Skin of body (tissue), 2 donors: ENCODE data around the gene HIRIP3. TPM values are rescaled to one million over a fixed set of nuclear protein-coding genes. Genes with fewer than 3 reads are reported as not detected.
"Not testable (repeated sequence)": the region's sequence is repeated elsewhere in the genome, so short reads cannot be mapped to it uniquely, and the experiment has no call there.

Experiments used
- DNase-seq: peaks from one replicate; lab custom pipeline; 2025; lab: John Stamatoyannopoulos, UW
- total RNA-seq: library from RNA; depleted of rRNA; stranded (reverse); fragments of >200 nt; gene quantifications from one replicate; pipeline ENCODE4 v1.2.3, GENCODE V29; 2014

The HIRIP3 gene
- total RNA-seq, result 11.4 TPM

DNA sequence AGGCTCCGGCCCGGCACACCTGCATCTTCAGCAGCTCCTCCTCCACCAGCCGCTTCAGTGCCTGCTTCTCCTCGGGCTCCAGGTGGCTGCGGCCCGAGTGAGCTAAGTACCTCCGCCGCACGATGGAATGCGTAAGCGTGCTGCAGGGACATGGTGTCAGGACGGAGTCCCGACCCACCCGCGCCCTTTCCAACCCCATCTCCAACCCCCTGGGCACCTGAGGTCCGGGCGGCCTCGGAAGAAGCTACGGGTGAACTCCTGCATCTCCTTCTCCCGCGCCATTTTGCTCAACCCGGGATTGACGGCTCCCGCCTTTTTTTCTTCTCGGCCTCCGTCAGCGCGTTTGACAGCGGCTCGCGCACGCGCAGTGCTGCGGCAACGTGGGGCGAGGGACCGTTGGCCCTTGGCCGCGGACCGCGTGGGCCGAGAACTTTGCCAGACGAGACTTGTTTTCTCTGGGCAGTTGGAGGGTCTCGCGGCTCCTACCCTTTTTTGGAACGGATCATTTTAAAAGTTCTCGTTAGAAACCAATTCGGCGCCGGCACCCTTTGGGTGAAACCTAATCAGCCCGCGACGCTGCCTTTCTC, at the start of gene HIRIP3:
Gene HIRIP3, minus strand, starts transcription at position 294 of the 587 bp plus-strand sequence. Its CDS starts 12 bp downstream, at position 282.
- no peak for DNase-seq

- DNase-seq, result no peak
Measured at GRCh38 chr16:30041841-30042240, 46.4 kb upstream of the HIRIP3 start.

GRCh38 chr16:30040690-30041089, 45.3 kb upstream of the HIRIP3 start:
- DNase-seq, result not testable (repeated sequence)

DNA sequence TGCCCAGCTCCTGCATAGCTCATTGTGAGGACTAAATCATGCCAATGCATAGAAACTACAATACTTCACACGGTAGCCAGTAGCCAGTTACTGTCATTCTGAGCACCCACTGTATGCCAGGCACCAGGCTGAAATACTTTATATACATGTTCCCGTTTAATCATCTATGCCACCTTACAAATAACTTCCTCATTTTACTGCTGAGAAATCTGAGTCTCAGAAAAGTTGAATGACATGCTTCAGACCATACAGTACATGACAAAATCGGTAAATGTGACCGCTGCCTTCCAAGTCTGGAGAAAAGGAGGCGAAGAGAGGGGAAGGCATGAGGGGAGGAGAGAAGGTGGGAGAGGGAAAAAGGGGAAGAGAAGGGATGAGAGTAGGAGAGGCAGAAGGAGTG, 44.8 kb upstream of the HIRIP3 start:
- no peak for DNase-seq

DNA sequence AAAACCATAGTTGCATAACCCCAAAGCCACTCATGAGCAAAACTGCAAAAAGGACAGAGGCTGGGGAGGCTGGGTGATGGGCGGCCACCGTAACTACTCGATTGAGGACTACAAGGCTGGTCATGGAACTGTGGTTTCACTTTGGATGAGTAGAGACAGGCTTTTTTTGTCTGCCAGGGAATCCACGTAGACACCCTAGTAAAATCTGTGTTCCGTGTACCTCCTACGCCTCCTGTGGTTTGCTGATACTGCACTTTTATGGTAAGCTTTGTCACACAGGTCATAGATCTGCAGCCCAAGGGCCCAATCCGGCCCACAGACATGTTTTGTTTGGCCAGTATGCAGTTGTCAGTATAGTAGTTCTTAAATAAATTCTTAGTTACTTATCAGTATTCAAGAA, 37.9 kb upstream of the HIRIP3 start:
- no peak for DNase-seq

DNA sequence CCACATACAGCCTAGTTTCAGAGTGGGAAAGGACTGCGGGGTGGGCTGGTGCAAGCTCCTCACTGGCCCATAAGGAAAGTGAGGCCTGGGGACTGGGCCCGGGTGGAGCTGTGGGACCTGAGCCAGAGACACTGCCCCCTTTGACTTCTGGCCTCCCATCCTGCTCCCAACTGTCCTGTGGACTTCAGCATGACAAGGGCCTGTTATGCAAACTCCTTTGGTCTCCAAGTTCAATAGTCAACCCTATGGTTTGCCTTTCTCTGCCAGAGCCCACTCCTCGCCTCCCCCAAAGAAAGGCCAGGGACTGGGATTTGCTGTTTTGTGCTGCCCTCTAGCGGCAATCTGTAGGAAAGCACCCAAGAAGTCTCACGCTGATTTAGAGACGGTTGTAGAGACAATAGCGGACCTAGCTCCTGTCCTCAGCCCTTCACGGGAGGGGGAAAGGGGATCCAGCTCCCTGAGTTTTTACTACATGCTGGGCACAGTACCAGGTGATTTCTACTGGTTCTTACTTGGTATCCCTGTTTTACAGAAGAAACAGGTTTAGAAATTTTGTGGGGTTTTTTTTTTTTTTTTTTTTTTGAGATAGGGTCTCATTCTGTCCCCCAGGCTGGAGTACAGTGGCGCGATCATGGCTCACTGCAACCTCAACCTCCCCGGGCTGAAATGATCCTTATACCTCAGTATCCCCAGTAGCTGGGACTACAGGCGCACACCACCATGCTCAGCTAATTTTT, 36.8 kb upstream of the HIRIP3 start:
- DNase-seq, result no peak

DNA sequence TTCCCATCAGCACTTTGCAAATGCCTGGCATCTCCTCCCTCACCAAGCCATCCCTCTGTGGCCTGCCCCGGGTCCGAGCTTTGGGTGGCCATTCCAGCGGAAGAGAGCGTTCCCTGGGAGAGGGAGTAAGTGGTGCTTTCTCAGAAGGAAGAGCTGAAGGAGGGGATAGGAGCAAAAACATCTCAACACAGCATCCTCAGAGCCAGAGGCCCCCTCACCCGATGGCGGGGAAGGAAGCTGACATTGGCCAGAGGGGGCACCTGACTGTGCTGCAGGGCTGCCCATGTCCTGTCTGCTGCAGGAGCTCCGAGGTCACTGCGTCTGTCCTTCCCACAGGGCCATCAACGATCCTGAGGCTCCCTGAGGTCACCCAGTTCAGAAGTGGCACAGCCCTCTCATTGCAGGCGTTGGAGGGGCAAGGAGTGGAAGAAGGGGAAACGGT, 36.1 kb upstream of the HIRIP3 start:
- DNase-seq, result no peak

DNA sequence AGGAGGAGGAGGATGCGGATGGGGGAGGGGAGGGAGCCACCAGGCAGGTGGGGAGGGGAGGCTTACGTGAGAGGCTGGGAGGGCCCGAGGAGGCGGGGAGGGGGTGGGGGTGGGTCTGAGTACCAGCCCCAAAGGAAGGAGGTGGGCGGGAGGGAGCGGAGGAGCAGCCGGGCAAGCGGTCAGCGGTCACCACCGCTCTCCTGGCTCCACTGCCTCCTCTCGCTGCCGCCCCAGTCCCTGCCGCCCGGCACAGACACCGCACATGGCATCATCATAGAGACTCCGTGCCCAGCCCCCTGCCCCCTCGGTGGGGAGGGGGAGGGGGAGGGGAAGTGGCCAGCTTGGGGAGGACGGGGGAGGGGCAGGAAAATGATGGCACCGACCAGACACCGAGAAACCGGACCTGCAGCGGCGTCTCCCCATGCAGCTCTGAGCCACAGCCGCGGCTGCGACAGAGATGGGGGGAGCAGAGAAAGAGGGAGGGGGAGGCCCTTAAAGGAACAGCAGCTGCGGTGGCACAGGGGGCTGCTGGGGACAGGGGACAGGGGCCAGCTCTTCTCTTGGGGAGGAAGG, 35.5 kb upstream of the HIRIP3 start, which contains the start of gene TLCD3B:
Gene TLCD3B, minus strand, starts transcription at position 431 of the 573 bp plus-strand sequence. CDS start 744 bp downstream, outside the sequence.
- no peak for DNase-seq

DNA sequence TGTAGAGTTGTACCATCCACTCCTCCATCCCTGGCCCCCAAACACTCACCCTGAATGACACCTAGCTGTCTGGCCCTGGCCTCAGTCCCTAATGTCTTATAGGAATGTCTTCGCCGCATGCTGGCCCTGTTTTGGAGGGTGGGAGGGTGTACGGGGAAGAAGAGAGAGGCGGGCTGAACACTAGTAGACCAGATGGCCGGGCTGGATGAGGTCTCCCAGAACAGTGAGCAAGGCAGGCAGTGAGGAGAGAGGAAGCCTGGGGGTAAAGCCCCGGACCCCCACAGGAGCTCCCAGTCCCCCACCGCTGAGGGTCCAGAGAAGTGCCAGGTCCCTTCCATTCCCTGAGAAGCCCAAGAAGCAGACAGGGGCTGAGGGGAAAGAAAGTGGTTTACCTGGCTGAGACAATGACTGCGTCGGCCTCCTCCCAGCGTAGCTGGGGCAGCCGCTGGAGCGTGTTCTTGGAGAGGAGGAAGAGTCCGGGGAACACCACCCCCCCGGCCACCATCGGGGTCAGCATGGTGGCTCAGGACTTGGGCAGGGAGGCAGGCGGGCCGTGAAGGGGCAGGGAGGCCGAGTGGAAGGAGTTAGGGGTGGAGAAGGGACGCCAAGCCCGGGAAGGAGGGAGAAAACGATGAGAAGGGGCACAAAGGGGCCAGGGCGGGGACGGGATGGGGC, 34.7 kb upstream of the HIRIP3 start:
- DNase-seq, result no peak

GRCh38 chr16:30028438-30029076, 33.1 kb upstream of the HIRIP3 start:
- no peak for DNase-seq

DNA sequence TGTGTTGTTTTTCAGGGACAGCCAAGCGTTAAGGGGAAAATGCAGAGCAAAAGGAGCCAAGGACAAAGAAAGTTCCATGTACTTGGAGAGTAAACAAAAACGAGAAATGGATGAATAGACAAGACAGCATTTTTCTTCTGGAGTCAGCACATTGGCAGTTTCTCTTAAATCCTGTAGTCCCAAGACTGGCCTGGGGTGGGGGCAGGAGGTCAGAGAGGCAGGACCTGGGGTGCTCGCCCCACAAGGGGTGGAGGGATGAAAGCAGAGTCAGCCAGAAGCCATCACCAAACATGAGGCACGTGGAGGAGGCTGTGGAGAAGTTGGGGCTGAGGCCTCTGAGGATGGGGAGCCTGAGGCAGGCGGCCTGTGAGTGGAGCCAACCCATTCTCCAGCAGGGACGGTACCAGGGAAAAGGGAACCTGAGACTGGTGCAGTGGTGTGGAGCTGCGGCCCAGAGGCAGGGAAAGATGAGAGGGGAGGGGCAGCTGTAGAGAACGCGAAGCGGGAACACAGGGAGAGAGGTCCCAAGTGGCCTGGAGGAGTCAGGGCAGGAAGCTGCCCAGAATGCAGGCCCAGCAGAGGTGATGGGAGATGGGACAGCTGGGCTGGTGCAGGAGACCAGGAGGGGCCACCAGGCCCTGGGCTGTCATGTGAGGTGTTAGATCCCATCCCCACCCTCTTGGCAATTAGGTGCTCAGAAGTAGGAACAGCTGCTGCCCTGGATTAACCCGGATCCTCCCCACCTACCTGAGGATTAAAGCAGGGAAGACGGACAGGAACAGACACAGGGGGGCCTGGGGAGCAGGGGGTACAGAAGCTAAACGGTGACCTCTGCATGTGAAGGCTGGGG, 32.4 kb upstream of the HIRIP3 start:
- no peak for DNase-seq

- DNase-seq, result no peak
Measured at GRCh38 chr16:30026449-30026848, 31.0 kb upstream of the HIRIP3 start.

- DNase-seq, result no peak
Measured at GRCh38 chr16:30025574-30025973, 30.2 kb upstream of the HIRIP3 start.

GRCh38 chr16:30025156-30025555, 29.7 kb upstream of the HIRIP3 start:
- no peak for DNase-seq

DNA sequence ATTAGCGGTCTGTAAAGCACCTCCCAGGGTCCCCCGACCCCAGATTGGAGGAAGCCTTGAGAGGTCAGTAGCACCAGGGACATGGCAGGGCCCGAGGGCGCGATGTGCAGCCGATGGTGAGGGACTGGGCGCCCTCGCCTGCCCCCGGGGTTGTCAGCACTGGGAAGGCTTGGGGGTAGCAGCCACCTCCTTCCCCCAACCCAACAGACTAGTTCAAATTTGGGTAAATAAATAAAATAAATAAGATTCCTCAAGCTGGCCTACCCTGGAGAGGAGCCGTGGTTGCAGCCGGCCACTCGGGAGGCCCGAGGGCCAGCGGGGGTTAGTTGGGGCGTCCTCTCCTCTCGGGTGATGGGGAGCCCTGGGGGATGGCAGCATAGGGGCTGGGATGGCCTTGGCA, 29.0 kb upstream of the HIRIP3 start:
- DNase-seq, result no peak

DNA sequence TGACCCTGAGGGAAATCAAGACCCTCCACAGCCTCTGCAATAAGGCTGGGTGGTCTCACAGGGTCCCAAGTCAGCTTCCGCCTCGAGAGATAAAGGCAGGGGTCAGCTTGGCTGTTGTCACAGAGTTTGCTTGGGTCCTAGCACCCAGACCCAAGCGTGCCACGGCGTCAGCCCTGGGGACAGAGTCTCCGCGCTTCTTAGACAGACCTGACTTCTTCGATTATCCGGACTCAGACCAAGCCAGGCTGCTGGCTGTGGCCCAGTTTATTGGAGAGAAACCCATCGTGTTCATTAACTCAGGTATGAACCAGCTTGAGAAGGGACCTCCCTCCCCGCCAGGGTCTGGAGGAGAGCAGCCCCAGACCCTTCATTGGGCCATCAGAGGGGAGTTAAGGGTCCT, 28.2 kb upstream of the HIRIP3 start:
- DNase-seq, result no peak

DNA sequence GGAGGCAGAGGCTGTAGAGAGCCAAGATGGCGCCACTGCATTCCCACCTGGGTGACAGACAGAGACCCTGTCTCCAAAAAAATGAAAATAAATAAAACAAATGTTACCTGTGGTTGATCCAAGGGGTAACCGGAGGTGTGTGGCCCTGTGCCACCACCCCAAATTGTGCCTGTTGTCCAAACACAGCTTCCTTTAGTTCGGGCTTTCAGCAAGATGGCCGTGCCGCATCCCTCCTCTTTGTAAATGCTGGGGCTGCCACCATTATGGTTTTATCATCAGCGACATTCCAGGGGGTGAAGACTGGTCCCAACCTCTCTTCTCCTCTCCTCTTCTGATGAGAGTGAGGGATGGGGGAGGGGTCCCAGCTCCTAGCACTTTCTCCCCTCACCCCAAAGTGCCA, 27.5 kb upstream of the HIRIP3 start, which contains the start of gene C16orf92:
Gene C16orf92, plus strand, starts transcription at position 312 of the 400 bp plus-strand sequence. CDS start 143 bp downstream, outside the sequence.
- no peak for DNase-seq

GRCh38 chr16:30018731-30019158, 23.3 kb upstream of the HIRIP3 start:
- DNase-seq, result no peak

DNA sequence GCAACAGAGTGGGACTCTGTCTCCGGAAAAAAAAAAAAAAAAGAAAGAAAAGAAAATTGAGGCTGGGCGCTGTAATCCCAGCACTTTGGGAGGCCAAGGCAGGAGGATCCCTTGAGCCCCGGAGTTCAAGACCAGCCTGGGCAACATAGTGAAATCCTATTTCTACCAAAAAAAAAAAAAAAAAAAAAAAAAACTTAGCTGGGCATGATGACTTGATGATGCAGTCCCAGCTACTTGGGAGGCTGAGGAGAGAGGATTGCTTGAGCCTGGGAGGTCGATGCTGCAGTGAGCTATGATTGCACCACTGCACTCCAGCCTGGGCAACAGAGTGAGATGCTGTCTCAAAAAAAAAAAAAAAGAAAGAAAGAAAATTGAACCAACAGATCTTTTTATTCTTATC, 22.5 kb upstream of the HIRIP3 start:
- DNase-seq, result not testable (repeated sequence)

DNA sequence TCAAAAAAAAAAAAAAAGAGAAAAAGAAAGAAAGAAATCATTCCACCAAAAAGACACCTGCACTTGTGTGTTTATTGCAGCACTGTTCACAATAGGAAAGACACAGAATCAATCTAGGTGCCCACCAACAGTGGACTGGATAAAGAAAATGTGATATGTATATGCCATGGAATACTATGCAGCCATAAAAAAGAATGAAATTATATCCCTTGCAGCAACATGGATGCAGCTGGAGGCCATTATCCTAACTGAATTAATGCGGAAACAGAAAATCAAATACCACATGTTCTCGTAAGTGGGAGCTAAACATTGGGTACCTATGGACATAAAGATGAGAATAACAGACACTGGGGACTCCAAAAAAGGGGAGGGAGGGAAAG, 21.9 kb upstream of the HIRIP3 start:
- no peak for DNase-seq
